Tibial nerve (tissue), 4 donors: ENCODE measurements around the gene NTRK1. TPM values are rescaled to one million over a fixed set of nuclear protein-coding genes. Genes with fewer than 3 reads are reported as not detected.

Source experiments
- DNase-seq, 2 donors: peaks; one replicate each; pipeline ENCODE4 v3.0.0-alpha.2; 2019; ENCODE audit warnings: low spot score in 2 of 2
- H3K27ac ChIP-seq, 4 donors: fragments of 200-600 bp; sonication (generic) in 3 of 4; one replicate each; pipeline ENCODE4 v1.5.1; 2017 to 2019; ENCODE audit warnings: mild to moderate bottlenecking in 1 of 4
- H3K27me3 ChIP-seq, 2 donors: fragments of 200-600 bp; sonication (generic) in 1 of 2; one replicate each; pipeline versions ENCODE4 v1.5.1 to v1.6.0; 2017 to 2019
- H3K36me3 ChIP-seq, 3 donors: fragments of 200-600 bp; sonication (generic); one replicate each; pipeline ENCODE4 v1.5.1; 2018 to 2019
- H3K4me1 ChIP-seq, 4 donors: fragments of 200-600 bp; sonication (generic) in 3 of 4; one replicate each; pipeline ENCODE4 v1.5.1; 2017 to 2019
- H3K4me3 ChIP-seq, 4 donors: fragments of 200-600 bp; sonication (generic) in 3 of 4; one replicate each; pipeline ENCODE4 v1.5.1; 2017 to 2019; ENCODE audit warnings: mild to moderate bottlenecking in 1 of 4, moderate library complexity in 1 of 4
- H3K9me3 ChIP-seq, 4 donors: fragments of 200-600 bp; sonication (generic) in 3 of 4; one replicate each; pipeline ENCODE4 v1.5.1; 2017 to 2019
- EP300 ChIP-seq, 2 donors: sonication (generic); formaldehyde crosslinking; IDR thresholded peaks; one replicate each; pipeline ENCODE4 v1.6.1; 2017; ENCODE audit warnings: antibody characterized with exemption in 2 of 2, mild to moderate bottlenecking in 1 of 2
- POLR2A ChIP-seq, 2 donors: fragments of 450-650 bp; IDR thresholded peaks; one replicate each; pipeline ENCODE4 v1.6.1; 2017; ENCODE audit warnings: antibody characterized with exemption in 2 of 2, mild to moderate bottlenecking in 2 of 2, moderate library complexity in 2 of 2
- whole genome bisulfite sequencing, 2 donors: methylation state at CpG; one replicate each; pipeline ENCODE4 v1.1.5; 2018; 5-methylcytosine and 5-hydroxymethylcytosine counted together
- total RNA-seq, 4 donors: library from RNA; depleted of rRNA; stranded (reverse); fragments of >200 nt; gene quantifications; one replicate each; pipeline ENCODE4 v1.1.0, GENCODE V29; 2016
- TF ChIP-seq, protein P1 (sequence below), 5 experiments: fragments of 200-600 bp in 3 of 5; fragments of 450-650 bp in 2 of 5; sonication (generic) in 3 of 5; IDR thresholded peaks; one replicate each; pipeline ENCODE4 v1.5.1; 2016 to 2019; ENCODE audit warnings: antibody characterized with exemption in 5 of 5, mild to moderate bottlenecking in 3 of 5, moderate library complexity in 2 of 5

Gene NTRK1
- total RNA-seq, 4 donors from 2014 or later, result 0.22 to 0.42 (median 0.39) TPM; not detected in 1

DNA sequence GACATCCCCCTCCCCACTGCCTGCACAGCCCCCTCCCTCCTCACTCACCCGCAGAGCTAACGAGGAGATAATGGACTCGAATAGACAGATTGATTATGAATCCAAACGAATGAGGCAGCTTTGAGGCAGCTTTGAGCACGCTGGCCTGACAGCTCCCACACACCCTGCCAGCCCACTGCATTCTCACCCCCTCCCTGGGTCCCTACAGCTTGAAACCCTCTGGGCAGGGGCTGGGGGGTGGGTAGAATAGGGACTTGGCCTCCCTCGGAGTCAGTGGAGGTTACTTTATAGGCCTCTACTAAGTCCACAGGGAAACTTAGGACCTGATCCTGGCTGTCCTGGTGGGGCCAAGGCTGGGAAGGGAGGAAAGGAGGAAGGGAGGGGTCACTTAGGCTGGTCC, 1.9 kb downstream of the NTRK1 start:
- Histone ChIP-seq H3K4me3 (no peak overlapping the region), H3K27me3 (peaks cover 0 to 93% of the 10 kb centered on the region in 2 donors), H3K36me3 (no peaks in the 10 kb centered on the region), H3K9me3 (no peaks in the 10 kb centered on the region), H3K27ac (no peak overlapping the region), H3K4me1 (peaks cover 0 to 28% (median 17%) of the 10 kb centered on the region in 4 donors)
- 84 to 89% methylated on average over 6 of the region's 6 CpGs for WGBS, 2 donors
- TF ChIP-seq, protein P1, sequence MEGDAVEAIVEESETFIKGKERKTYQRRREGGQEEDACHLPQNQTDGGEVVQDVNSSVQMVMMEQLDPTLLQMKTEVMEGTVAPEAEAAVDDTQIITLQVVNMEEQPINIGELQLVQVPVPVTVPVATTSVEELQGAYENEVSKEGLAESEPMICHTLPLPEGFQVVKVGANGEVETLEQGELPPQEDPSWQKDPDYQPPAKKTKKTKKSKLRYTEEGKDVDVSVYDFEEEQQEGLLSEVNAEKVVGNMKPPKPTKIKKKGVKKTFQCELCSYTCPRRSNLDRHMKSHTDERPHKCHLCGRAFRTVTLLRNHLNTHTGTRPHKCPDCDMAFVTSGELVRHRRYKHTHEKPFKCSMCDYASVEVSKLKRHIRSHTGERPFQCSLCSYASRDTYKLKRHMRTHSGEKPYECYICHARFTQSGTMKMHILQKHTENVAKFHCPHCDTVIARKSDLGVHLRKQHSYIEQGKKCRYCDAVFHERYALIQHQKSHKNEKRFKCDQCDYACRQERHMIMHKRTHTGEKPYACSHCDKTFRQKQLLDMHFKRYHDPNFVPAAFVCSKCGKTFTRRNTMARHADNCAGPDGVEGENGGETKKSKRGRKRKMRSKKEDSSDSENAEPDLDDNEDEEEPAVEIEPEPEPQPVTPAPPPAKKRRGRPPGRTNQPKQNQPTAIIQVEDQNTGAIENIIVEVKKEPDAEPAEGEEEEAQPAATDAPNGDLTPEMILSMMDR (IDR thresholded peaks at IDR 0.05), result no peak
- TF ChIP-seq EP300 (IDR thresholded peaks at IDR 0.05) (no peak), POLR2A (IDR thresholded peaks at IDR 0.05) (no peak)
- DNase-seq, result no peak

- 59 to 67% methylated on average over 10 of the region's 10 CpGs for WGBS, 2 donors
- peaks cover 0 to 88% of the 10 kb centered on the region in 2 donors for H3K27me3 ChIP-seq
- no peak overlapping the region for H3K27ac ChIP-seq
- H3K9me3 ChIP-seq, result no peaks in the 10 kb centered on the region
- no peak overlapping the region for H3K4me3 ChIP-seq
- peaks cover 0 to 28% (median 17%) of the 10 kb centered on the region in 4 donors for H3K4me1 ChIP-seq
- no peak for DNase-seq
- no peaks in the 10 kb centered on the region for H3K36me3 ChIP-seq
- TF ChIP-seq, protein P1 (IDR thresholded peaks at IDR 0.05), result no peak
- TF ChIP-seq POLR2A (IDR thresholded peaks at IDR 0.05), result no peak
- no peak for TF ChIP-seq EP300 (IDR thresholded peaks at IDR 0.05)
Observed at GRCh38 chr1:156862997-156863599, 2.4 kb downstream of the NTRK1 start.

- Histone ChIP-seq H3K36me3 (no peaks in the 10 kb centered on the region), H3K27me3 (peaks cover 0 to 83% of the 10 kb centered on the region in 2 donors)
- TF ChIP-seq POLR2A (IDR thresholded peaks at IDR 0.05), result no peak
- no peak for TF ChIP-seq EP300 (IDR thresholded peaks at IDR 0.05)
- TF ChIP-seq, protein P1 (IDR thresholded peaks at IDR 0.05), result no peak
Observed at GRCh38 chr1:156863631-156864030, 3.0 kb downstream of the NTRK1 start.

GRCh38 chr1:156864796-156865195, 4.1 kb downstream of the NTRK1 start:
- 71 to 84% methylated on average over 4 of the region's 4 CpGs for WGBS, 2 donors
- Histone ChIP-seq H3K4me1 (peaks cover 0 to 14% (median 7%) of the 10 kb centered on the region in 4 donors), H3K27ac (no peak overlapping the region), H3K27me3 (peaks cover 0 to 71% of the 10 kb centered on the region in 2 donors), H3K36me3 (no peaks in the 10 kb centered on the region), H3K4me3 (no peak overlapping the region), H3K9me3 (no peaks in the 10 kb centered on the region)
- DNase-seq, result no peak
- TF ChIP-seq, protein P1 (IDR thresholded peaks at IDR 0.05), result no peak
- TF ChIP-seq EP300 (IDR thresholded peaks at IDR 0.05) (no peak), POLR2A (IDR thresholded peaks at IDR 0.05) (no peak)

More at GRCh38 chr1:156863631-156864030, 3.0 kb downstream of the NTRK1 start:
- Histone ChIP-seq H3K27ac (no peak overlapping the region), H3K4me1 (peaks cover 0 to 25% (median 16%) of the 10 kb centered on the region in 4 donors), H3K4me3 (no peak overlapping the region), H3K9me3 (no peaks in the 10 kb centered on the region)
- WGBS, 2 donors, result 82 to 88% methylated on average over 7 of the region's 7 CpGs
- no peak for DNase-seq

GRCh38 chr1:156865258-156865657, 4.6 kb downstream of the NTRK1 start:
- 82 to 83% methylated on average over 9 of the region's 9 CpGs for WGBS, 2 donors
- no peaks in the 10 kb centered on the region for H3K36me3 ChIP-seq
- no peak for TF ChIP-seq POLR2A (IDR thresholded peaks at IDR 0.05)
- TF ChIP-seq EP300 (IDR thresholded peaks at IDR 0.05), result no peak
- TF ChIP-seq, protein P1 (IDR thresholded peaks at IDR 0.05), result no peak
- H3K4me1 ChIP-seq, result peaks cover 0 to 9% (median 4%) of the 10 kb centered on the region in 4 donors
- no peaks in the 10 kb centered on the region for H3K9me3 ChIP-seq
- no peak for DNase-seq
- no peak overlapping the region for H3K27ac ChIP-seq
- peaks cover 0 to 67% of the 10 kb centered on the region in 2 donors for H3K27me3 ChIP-seq
- H3K4me3 ChIP-seq, result no peak overlapping the region
